SK-N-MC (cell line): ENCODE results near the gene LANCL1.
A peak's percentile ranks its signal among the peaks of the same experiment; 100 is the strongest.

Experiments used
- DNase-seq: peaks from one replicate; pipeline ENCODE4 v3.0.0-alpha.2; 2011; ENCODE audit warnings: low read depth, low spot score
- H3K27ac ChIP-seq: fragments of 200-600 bp; sonication (generic); 2 replicates; pipeline ENCODE4 v1.5.1; 2016; ENCODE audit warnings: mixed run types
- H3K36me3 ChIP-seq: fragments of 200-600 bp; sonication (generic); 2 replicates; pipeline ENCODE4 v1.6.1; 2017; ENCODE audit warnings: antibody characterized with exemption, low read length, mixed read lengths; ENCODE audit not compliant: insufficient read depth
- H3K4me3 ChIP-seq: fragments of 200-600 bp; sonication (generic); 2 replicates; pipeline ENCODE4 v1.5.1; 2016
- H3K9ac ChIP-seq: fragments of 200-600 bp; sonication (generic); 2 replicates; pipeline ENCODE4 v1.8.0; 2017; ENCODE audit warnings: mixed run types, mixed read lengths; ENCODE audit not compliant: insufficient read length
- H3K9me3 ChIP-seq: fragments of 200-600 bp; sonication (generic); 2 replicates; pipeline ENCODE4 v1.6.1; 2017; ENCODE audit warnings: low read depth, mild to moderate bottlenecking, antibody characterized with exemption, low read length, moderate library complexity, mixed read lengths
- EZH2 ChIP-seq: fragments of 200-600 bp; sonication (generic); IDR thresholded peaks from one replicate; pipeline ENCODE4 v1.6.1; 2017; ENCODE audit warnings: antibody characterized with exemption
- FOXP2 ChIP-seq: optimal IDR thresholded peaks from 2 replicates; pipeline ENCODE3; 2011; ENCODE audit warnings: mild to moderate bottlenecking, moderate library complexity; ENCODE audit not compliant: insufficient read depth; ENCODE audit errors: extremely low read length, control extremely low read depth
- POLR2AphosphoS5 ChIP-seq: IDR thresholded peaks from 2 replicates; pipeline ENCODE4 v1.6.1; 2012; ENCODE audit warnings: mild to moderate bottlenecking, low read depth, low read length, borderline replicate concordance

The LANCL1 gene

DNA sequence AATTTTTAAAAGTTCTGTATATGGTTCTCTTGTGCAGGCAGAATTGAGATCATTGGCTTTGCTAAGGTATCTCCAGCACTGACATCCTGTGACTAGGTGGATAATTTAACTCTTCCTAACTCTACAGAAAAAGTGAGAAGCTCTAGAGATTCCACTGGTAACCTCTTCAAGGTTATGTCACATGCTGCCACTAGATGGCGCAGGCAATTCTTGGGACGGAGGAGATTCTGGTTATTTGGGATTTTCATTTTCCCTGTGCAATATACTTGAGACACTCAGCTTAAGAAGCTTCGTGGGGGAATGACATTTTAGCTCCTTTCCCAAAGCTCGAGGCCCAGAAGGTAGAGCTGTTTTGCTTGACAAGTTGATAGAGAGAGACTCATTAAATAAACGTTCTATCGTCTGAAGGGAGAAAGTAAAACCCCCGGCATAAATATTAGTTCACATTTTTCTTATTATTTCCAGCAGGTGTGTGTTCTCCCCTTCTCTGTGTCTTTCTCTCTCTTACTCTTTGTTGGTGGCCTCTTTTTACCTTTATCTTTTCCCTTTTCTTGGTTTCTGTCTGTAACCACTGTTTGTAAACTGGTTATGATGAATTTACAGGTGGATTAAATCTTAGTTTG is 26.6 kb upstream of the LANCL1 start:
- 0 out of 2 replicates have a peak overlapping the region, but pooled peaks have one; percentile 2 for H3K4me3 ChIP-seq
- no peak overlapping the region for H3K9ac ChIP-seq

DNA sequence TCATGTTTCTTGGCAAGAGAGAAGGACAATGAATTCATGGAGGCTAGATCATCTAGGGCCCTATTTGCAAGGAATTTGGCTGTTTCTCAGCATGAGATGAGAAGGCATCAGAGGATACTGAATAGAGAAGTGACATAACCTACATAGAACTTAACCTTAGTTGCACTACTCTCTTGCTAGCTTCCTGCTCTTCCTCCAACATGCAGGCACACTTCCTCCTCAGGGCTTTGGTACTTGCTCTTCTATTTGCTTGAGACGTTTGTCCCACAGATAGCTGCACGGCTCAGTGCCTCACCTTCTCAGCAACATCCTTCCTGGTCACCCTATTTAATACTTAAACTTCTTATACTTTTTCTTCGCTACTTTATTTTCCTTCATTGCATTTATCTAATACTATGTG is 20.0 kb upstream of the LANCL1 start:
- Histone ChIP-seq H3K27ac (no peak overlapping the region), H3K9ac (no peak overlapping the region), H3K9me3 (no peaks in the 10 kb centered on the region), H3K4me3 (no peak overlapping the region), H3K36me3 (no peaks in the 10 kb centered on the region)
- no peak for DNase-seq
- no peak for TF ChIP-seq EZH2
- TF ChIP-seq FOXP2 = no peak

More for the DNA sequence above, 26.6 kb upstream of the LANCL1 start:
- no peaks in the 10 kb centered on the region for H3K36me3 ChIP-seq
- peak; percentile 60 for DNase-seq
- no peak overlapping the region for H3K27ac ChIP-seq
- TF ChIP-seq EZH2 = no peak
- no peak for TF ChIP-seq POLR2AphosphoS5
- TF ChIP-seq FOXP2 = no peak
- H3K9me3 ChIP-seq = no peaks in the 10 kb centered on the region

DNA sequence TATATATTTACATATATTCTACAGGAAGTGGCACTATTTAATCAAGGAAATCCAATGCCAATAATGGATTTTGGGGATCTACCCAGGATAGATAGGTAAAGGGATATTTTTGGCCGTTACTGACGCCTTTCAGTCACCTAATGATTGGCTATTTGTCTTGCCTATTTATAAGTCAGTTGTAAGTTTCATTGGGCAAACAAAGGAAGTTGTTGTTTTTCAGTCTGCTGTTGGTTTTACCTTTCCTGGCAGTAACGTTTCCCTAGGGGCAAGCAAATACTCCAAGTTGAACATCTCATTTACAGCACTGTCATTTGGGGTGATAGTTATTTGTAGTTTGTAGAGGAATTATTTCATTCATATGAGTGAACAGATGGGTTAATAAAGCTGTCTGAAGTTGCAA is 17.0 kb upstream of the LANCL1 start:
- no peak overlapping the region for H3K4me3 ChIP-seq
- no peak overlapping the region for H3K9ac ChIP-seq
- H3K27ac ChIP-seq = no peak overlapping the region
- H3K36me3 ChIP-seq = no peaks in the 10 kb centered on the region
- no peak for DNase-seq
- no peaks in the 10 kb centered on the region for H3K9me3 ChIP-seq
- TF ChIP-seq POLR2AphosphoS5 (no peak), EZH2 (no peak), FOXP2 (no peak)

DNA sequence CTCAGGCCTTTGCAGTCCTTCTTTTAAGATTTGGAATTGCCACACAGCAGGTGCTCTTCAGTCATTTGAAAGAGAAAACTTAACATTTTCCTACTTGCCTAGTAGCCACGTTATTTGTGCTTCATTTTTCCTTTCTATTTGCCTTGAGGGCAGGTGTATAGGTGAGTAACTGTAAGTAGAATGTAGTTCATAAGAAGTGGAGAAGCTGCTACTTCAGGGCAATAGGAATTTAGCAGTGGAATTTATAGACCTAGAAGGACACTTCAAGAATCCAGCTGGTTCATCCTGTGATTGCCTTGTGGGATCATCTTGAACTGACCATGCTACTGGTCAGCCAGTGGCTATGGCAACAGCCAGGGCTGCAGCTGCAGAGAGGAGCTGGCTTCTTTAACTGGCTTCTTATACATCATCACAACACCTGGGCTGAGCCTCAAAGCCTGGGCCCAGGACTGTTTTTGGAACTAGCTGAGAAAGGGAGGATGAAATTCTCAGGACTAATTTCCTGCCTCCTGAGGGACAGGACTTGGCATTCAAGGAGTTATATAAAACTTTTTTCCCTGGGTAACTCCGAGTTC is 5.1 kb upstream of the LANCL1 start:
- no peak overlapping the region for H3K4me3 ChIP-seq
- no peak overlapping the region for H3K9ac ChIP-seq
- TF ChIP-seq POLR2AphosphoS5 = no peak
- no peak for TF ChIP-seq EZH2
- TF ChIP-seq FOXP2 = no peak
- no peak for DNase-seq
- H3K9me3 ChIP-seq = no peaks in the 10 kb centered on the region; the same call in 1 of the 2 replicates
- H3K36me3 ChIP-seq = no peaks in the 10 kb centered on the region
- H3K27ac ChIP-seq = no peak overlapping the region

DNA sequence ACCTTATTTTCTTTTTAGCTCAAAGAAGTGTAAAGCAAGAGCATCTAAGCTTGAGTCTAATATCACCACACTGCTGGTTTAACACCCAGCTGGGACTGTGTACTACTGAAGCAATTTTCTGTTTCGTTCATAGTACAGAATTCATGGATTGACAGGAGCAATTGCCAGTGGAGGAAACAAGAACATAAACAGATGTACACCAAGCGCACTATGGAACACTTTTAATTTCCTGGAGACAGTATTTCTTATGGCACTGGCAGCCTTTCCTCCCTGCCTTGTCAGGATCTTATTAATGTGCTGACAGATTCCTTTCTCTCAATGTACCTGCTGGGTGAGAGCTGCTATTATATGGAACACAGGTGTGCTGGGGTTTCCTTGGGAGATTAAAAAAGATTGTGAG is 4.2 kb upstream of the LANCL1 start:
- no peaks in the 10 kb centered on the region for H3K36me3 ChIP-seq
- no peak overlapping the region for H3K27ac ChIP-seq
- H3K9me3 ChIP-seq = no peaks in the 10 kb centered on the region; the same call in 1 of the 2 replicates
- H3K4me3 ChIP-seq = no peak overlapping the region
- TF ChIP-seq POLR2AphosphoS5 (no peak), FOXP2 (no peak), EZH2 (no peak)
- no peak for DNase-seq
- H3K9ac ChIP-seq = no peak overlapping the region

DNA sequence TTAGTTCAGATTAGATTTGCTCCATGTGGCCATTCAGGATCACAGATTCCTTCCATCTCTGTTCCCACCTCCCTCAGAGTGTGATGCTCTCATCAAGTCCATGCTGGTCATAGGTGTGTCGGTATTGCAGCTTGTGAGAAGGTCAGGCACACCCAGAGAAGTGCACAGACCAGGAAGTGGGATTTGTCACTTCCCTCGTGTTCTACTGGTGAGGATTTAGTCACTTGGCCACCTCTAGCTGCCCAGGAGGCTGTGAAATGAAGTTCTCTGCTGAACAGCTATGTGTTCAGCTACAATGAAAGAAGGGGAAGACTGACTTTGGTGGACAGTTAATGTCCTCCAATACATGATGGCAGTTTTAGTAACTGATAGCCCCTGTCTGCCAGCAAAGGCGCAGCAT is 3.5 kb upstream of the LANCL1 start:
- Histone ChIP-seq H3K36me3 (no peaks in the 10 kb centered on the region), H3K27ac (no peak overlapping the region), H3K9ac (no peak overlapping the region), H3K9me3 (no peaks in the 10 kb centered on the region; the same call in 1 of the 2 replicates), H3K4me3 (no peak overlapping the region)
- DNase-seq = no peak
- TF ChIP-seq EZH2 (no peak), FOXP2 (no peak), POLR2AphosphoS5 (no peak)

DNA sequence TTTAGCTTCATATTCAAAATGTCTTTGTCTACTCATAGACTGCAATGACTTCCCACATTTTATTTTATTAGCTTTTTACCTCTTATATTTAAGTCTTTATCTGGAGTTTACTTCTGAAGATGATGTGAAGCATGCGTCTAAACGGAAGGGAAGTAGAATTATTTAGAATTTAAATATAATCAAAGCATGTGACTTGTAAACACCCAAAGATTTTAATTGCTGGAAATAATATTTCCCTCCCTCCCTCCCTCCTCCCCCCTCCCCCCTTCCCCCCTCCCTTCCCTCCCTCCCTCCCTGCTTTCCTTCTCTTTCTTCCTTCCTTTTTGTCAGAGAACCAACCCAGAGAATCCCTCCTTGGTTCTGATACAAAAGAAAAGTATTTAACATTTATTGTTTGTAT is 2.1 kb upstream of the LANCL1 start:
- H3K4me3 ChIP-seq = no peak overlapping the region
- H3K36me3 ChIP-seq = peaks cover 7% of the 10 kb centered on the region
- no peak overlapping the region for H3K9ac ChIP-seq
- H3K27ac ChIP-seq = no peak overlapping the region
- no peak for DNase-seq
- no peaks in the 10 kb centered on the region for H3K9me3 ChIP-seq
- TF ChIP-seq POLR2AphosphoS5 (no peak), FOXP2 (no peak), EZH2 (no peak)

DNA sequence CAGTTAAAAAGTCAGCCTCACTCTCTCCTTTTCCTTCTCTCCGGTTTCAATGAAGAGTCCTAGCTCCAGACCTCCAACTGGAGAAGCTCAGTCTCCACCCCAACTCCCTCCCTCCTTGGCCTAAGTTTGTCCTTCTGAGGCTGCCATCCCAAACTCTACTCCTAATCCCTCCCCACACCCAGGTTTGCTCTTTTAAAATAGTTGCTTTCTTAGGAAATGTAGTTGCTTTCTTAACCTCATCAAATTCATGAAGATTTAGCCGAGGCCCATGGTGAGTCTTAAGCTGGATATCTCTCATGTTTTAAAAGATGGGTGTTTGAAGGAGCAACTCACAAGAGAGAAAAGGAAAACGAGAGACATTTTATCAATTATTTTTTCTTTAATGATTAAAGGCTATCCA is 937 bp upstream of the LANCL1 start:
- Histone ChIP-seq H3K4me3 (peak overlapping the region; percentile 88), H3K27ac (peak overlapping the region; percentile 59)
- DNase-seq = no peak

DNA sequence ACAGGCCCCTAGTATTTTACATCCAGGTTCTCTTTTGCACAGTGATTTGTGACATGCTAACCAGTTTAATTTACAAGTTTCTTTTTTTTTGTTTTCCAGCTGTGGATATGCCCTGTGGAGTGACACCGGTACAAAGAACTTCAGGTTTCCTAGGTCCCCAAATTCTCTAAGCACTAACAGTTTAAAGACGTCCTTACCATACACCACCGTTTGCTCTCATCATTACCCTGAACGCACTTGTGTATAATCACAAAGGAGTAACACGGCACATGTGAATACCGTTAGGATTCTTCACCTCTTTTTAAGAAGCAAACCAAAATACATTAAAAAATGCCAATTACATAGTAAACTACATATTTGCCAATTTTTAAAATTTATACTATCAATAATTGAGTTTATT is 853 bp downstream of the LANCL1 start:
- peak overlapping the region; percentile 93 for H3K9ac ChIP-seq
- TF ChIP-seq POLR2AphosphoS5 (no peak), FOXP2 (no peak), EZH2 (no peak)
- H3K4me3 ChIP-seq = peak overlapping the region; percentile 88
- no peak for DNase-seq
- no peak overlapping the region for H3K27ac ChIP-seq
- no peaks in the 10 kb centered on the region for H3K9me3 ChIP-seq
- H3K36me3 ChIP-seq = peaks cover 30% of the 10 kb centered on the region

More for the DNA sequence above, 937 bp upstream of the LANCL1 start:
- Histone ChIP-seq H3K9ac (peak overlapping the region; percentile 93), H3K36me3 (peaks cover 15% of the 10 kb centered on the region), H3K9me3 (no peaks in the 10 kb centered on the region)
- TF ChIP-seq POLR2AphosphoS5 (no peak), FOXP2 (no peak), EZH2 (no peak)
